Epithelial cell of prostate (primary cell): ENCODE measurements around the gene SIK3.
"Not testable (repeated sequence)": the region's sequence is repeated elsewhere in the genome, so short reads cannot be mapped to it uniquely, and the experiment has no call there.

Experiments used
- DNase-seq: peaks from one replicate; pipeline ENCODE4 v3.0.0-alpha.2; 2011; ENCODE audit warnings: low read depth, low spot score
- H3K27ac ChIP-seq: fragments of 450-650 bp; 2 replicates; pipeline ENCODE4 v1.5.1; 2017; ENCODE audit warnings: mild to moderate bottlenecking

The SIK3 gene

DNA sequence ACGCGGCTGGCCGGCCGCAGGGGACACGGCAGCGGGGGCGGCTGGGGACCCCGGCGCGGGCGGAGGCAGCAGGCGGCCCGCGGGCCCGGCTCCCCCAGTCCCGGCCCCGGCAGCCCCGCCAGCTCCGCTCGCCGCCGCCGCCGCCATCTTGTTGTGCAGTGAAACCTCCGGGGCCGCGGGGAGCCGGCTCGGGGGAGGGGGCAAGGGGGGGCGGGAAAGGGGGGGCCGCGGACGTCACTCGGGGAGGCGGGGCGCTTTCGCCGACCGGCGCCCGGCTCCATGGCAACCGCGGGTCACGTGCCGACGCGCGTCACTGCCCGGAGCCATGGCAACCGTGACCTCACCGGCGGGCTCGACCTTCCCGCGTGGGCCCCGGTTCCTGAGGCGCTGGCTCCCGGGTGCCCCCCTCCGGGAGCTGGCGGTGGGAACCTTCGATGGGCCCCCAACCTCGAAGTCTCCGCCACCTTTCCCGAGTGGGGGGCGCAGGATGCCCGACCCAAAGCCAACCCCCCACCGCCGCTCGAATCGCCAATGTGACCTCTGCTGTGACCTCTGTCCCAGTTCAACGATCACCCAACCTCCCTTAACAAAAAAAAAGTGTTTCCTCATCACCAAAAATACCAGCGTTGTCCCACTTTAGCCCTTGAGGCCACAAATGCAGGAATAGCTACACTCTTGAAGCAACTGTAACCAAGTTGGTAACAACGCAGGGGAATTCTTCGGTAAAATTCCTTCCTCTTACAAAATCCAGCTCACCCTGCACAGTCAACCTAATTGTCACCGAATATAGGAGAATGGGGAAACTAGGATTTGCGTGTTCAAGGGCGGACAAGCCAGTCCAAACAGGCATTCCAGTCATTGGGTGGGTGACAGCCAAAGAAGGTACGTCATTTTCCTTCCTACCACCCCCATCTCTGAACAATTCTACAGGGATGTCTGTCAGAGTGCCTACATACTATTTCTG is at the start of gene SIK3:
Gene SIK3, minus strand, starts transcription at position 160 of the 964 bp plus-strand sequence. Its CDS starts 13 bp downstream, at position 147.
- peak; percentile 66 for DNase-seq
- H3K27ac ChIP-seq: peak within 1 kb of the TSS; percentile 87

- DNase-seq: no peak
- no peak overlapping the region for H3K27ac ChIP-seq
These were observed 48.3 kb upstream of the SIK3 start for GRCh38 chr11:117146521-117146920.

GRCh38 chr11:117145393-117145761 is 47.1 kb upstream of the SIK3 start:
- no peak for DNase-seq
- H3K27ac ChIP-seq: peak overlapping the region; percentile 87

GRCh38 chr11:117144477-117145392 is 46.5 kb upstream of the SIK3 start:
- DNase-seq: no peak

GRCh38 chr11:117143871-117144476 is 45.7 kb upstream of the SIK3 start, which contains the start of gene PAFAH1B2:
PAFAH1B2 (plus strand) TSS chr11:117144287; CDS start chr11:117152448, 8,161 bp downstream.
- peak; percentile 60 for DNase-seq
- peak within 1 kb of the TSS; percentile 87 for H3K27ac ChIP-seq

More at GRCh38 chr11:117144477-117145392, 46.5 kb upstream of the SIK3 start:
- H3K27ac ChIP-seq: peak overlapping the region; percentile 87

DNA sequence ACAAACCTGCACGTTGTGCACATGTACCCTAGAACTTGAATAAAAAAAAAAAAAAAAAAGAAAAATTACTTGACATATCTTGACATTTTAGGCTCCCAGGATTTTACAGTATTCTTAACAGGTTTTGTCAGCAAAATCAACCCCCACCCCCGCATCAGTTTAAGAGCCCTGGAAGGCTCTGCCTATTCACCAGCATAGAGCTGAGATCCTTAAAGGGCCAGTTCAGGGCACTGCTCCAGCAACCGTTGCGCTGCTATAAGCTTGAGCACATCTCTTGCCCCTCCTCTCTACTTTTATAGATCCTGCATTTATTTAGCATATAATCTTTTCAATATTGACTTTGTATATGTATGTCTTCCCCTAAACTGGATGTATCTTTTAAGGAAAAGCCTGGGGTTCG is 45.2 kb upstream of the SIK3 start:
- no peak for DNase-seq
- H3K27ac ChIP-seq: peak overlapping the region; percentile 87

DNA sequence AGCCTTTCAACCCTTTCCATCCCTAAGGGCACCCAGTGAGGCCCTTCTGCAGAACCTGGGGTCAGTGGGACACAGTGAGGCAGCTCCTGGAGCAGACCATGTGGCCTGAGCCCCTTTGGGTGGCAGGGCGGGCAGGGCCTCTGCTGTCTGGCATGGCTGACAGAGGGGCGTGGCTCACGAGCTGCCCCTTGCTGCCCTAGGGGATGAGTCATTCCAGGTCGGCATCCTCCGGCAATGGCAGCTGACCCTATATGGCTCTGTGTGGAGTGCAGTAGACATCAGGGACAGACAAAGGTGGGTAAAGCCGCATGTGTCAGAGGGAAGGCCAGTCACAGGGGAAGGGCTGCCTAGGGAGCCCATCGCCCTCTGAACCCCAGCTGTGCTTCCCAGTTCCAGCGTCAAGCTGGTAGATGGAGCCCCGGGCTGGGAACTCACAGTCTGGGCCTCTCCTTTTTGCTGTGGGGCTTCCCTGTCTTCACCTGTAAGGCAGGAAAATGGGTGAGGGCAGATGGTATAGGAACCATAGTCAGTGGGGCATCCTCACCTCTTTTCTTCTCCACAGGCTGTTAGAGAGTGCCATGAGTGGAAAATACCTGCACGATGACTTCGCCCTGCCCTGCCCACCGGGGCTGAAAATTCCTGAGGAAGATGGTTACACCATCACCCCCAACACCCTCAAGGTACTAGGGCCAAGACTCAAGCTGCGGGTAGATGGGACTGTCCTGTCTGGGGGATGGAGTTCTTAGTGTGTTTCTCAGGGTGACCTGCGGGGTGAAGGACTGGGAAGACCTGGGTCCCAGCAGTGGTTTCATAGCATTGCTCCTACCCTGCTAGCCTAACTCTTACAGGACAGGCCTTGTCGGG is 39.2 kb upstream of the SIK3 start:
- H3K27ac ChIP-seq, DNase-seq: not testable (repeated sequence)

- DNase-seq, H3K27ac ChIP-seq: not testable (repeated sequence)
These were observed 36.8 kb upstream of the SIK3 start for GRCh38 chr11:117134979-117135378.

DNA sequence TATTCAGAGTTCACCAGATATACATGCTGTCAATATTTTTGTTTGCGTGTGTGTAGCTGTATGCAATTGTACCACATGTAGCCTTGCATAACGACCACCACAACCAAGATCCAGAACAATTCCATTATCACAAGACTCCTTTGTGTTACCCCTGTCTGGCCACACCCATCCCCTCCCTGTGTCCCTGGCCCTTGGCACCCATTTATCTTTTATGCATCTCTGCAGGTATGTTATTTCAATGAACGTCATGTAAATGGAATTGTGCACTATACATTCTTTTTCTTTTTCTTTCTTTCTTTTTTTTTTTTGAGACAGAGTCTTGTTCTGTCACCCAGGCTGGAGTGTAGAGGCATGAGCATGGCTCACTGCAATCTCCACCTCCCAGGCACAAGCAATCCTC is 36.2 kb upstream of the SIK3 start:
- H3K27ac ChIP-seq: no peak overlapping the region
- no peak for DNase-seq

DNA sequence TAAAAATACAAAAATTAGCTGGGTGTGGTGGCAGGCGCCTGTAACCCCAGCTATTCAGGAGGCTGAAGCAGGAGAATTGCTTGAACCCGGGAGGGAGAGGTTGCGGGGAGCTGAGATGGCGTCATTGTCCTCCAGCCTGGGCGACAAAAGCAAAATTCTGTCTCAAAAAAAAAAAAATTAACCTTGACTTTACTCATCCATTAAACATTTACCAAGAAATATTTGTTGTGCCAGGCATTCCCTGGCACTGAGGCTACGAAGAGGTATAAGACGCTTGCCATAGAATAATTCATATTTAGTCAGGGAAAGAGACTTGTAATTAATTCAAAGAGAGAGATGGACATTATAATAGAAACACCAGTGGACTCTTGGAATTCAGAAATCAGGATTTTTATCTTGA is 32.7 kb upstream of the SIK3 start:
- H3K27ac ChIP-seq: no peak overlapping the region
- no peak for DNase-seq

DNA sequence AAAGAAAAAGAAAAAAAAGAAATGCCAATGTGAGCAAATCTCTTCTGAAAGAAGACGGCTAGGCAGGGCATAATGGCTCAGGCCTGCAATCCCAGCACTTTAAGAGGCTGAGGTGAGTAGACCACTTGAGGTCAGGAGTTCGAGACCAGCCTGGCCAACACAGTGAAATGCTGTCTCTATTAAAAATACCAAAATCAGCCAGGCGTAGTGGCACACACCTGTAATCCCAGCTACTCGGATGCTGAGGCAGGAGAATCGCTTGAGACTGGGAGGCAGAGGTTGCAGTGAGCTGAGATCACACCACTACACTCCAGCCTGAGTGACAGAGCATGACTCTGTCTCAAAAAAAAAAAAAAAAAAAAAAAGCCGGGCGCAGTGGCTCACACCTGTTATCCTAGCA is 32.2 kb upstream of the SIK3 start:
- not testable (repeated sequence) for H3K27ac ChIP-seq, DNase-seq

GRCh38 chr11:117128289-117128688 is 30.1 kb upstream of the SIK3 start:
- DNase-seq: no peak
- no peak overlapping the region for H3K27ac ChIP-seq

- H3K27ac ChIP-seq: no peak overlapping the region
- DNase-seq: no peak
These were observed 29.1 kb upstream of the SIK3 start for GRCh38 chr11:117127171-117127901.

GRCh38 chr11:117126223-117126965 is 28.2 kb upstream of the SIK3 start:
- no peak for DNase-seq
- no peak overlapping the region for H3K27ac ChIP-seq

DNA sequence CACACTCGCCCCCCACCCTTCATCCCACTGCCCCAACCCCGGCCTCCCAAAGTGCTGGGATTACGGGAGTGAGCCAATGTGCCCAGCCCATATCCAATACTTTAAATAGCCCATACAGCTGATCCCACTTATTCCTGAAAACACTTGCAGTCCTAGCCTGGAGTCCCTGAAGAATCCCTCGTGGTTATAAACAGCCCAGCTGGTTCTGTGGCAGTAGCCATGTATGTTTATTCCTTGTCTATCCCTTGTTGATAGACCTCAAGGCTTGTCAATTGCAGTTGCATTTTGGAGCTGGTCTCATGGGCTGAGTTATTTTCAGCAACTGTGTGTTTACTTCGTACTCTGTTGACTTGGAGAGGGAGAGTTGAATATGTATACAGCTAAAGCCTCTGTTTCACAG is 24.3 kb upstream of the SIK3 start:
- no peak for DNase-seq

GRCh38 chr11:117121176-117121575 is 22.9 kb upstream of the SIK3 start:
- DNase-seq: no peak
- H3K27ac ChIP-seq: peak overlapping the region; percentile 21

More for the DNA sequence above, 24.3 kb upstream of the SIK3 start:
- H3K27ac ChIP-seq: no peak overlapping the region

GRCh38 chr11:117117681-117118080 is 19.5 kb upstream of the SIK3 start:
- H3K27ac ChIP-seq: no peak overlapping the region
- DNase-seq: no peak

DNA sequence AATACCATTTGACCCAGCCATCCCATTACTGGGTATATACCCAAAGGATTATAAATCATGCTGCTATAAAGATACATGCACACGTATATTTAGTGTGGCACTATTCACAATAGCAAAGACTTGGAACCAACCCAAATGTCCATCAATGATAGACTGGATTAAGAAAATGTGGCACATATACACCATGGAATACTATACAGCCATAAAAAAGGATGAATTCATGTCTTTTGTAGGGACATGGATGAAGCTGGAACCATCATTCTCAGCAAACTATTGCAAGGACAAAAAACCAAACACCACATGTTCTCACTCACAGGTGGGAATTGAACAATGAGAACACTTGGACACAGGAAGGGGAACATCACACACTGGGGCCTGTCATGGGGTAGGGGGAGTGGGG is 14.7 kb upstream of the SIK3 start:
- not testable (repeated sequence) for H3K27ac ChIP-seq, DNase-seq
